Right hindlimb (tissue), 1 donor: Measurements from ENCODE around the gene ELANE.
"Not testable (repeated sequence)": the region's sequence is repeated elsewhere in the genome, so short reads cannot be mapped to it uniquely, and the experiment has no call there.

Experiments used
- DNase-seq: peaks from one replicate; pipeline ENCODE4 v3.0.0-alpha.2; 2018

The ELANE gene

GRCh38 chr19:814152-815078, 37.7 kb upstream of the ELANE start:
- DNase-seq = peak; percentile 25

- DNase-seq = peak; percentile 12
These were observed 36.9 kb upstream of the ELANE start for GRCh38 chr19:815079-815774.

DNA sequence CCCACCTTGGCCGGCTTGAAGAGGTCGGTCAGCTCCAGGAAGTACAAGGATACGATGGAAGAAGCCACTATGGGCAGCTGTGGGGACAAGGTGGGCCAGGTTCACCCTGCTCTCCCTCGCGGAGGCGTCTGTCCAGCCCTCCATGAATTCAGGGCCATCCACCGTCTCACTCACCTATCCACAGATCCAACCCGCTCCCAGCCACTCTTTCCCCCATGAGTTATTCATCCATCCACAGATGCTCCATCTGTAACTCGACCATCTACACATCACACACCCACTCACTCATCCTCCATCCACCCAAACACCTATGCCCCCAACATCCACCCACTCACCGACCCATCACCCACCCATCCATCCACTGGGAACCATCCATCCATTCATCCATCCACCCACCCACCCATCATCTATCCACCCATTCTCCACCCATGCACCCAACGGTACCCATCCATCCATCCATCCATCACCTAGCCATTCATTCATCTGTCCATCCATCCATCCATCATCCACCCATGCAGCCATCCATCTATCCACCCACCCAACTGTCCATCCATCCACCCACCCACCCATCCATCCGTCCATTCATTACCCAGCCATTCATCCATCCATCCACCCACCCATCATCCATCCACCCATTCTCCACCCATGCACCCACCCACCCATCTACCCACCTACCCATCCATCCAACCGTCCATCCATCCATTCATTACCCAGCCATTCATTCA, 36.2 kb upstream of the ELANE start:
- no peak for DNase-seq

- no peak for DNase-seq
These were observed 35.6 kb upstream of the ELANE start for GRCh38 chr19:816500-816857.

GRCh38 chr19:820212-820611, 31.9 kb upstream of the ELANE start:
- not testable (repeated sequence) for DNase-seq

DNA sequence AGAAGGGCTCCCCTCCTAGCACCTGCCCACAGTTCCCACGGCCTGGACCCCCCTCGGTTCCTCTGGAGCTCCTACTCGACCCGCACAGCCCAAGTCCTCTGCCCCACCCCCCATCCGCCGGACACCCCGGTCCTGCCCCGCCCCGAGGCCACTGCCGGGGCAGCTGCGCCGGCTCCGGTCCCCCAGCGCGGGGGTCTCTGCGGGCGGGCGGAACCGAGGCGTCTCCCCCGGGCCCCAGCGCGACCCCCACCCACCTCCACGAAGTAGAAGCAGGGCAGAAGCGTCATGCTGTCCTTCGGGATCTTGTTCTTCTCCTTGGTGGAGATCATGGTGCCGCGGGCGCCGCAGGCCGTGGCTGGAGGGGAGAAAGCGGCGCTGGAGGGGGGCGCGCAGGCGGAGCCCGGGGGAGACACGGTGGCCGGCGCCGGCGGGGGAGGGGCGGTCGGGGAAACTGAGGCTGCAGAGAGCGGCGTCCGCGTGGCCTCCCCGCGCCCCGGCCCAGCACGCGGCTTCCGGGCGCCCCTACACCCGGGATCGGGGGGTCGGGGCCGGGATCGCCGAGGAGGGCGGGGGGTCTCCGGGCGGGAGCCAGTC, 30.8 kb upstream of the ELANE start:
- peak; percentile 25 for DNase-seq

- DNase-seq = peak; percentile 34
These were observed 30.1 kb upstream of the ELANE start, which contains the start of gene PLPPR3 for GRCh38 chr19:821825-822503. Gene PLPPR3, minus strand, starts transcription at chr19:821955. Its CDS starts 396 bp downstream, at chr19:821559.

- peak; percentile 21 for DNase-seq
These were observed 28.5 kb upstream of the ELANE start for GRCh38 chr19:823565-824121.

DNA sequence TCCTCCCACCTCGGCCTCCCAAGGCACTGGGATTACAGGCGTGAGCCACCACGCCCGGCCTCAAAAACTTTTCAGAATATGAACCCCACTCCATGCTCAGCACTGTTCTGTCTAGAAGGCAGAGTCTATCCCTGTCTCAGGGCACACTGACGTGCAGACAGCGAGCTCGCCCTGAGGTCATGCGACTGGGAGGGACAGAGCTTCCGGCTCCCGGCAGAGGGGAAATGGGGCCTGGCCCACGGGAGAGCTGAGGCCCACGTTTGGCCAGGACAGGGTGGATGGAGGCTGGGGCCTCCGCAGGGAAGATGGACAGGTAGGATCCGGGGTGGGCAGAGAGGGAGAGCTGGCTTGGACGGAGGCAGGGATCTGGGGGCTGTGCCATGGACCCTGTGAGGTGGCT, 27.2 kb upstream of the ELANE start:
- DNase-seq = peak; percentile 14

- DNase-seq = no peak
These were observed 26.0 kb upstream of the ELANE start for GRCh38 chr19:825897-826644.

DNA sequence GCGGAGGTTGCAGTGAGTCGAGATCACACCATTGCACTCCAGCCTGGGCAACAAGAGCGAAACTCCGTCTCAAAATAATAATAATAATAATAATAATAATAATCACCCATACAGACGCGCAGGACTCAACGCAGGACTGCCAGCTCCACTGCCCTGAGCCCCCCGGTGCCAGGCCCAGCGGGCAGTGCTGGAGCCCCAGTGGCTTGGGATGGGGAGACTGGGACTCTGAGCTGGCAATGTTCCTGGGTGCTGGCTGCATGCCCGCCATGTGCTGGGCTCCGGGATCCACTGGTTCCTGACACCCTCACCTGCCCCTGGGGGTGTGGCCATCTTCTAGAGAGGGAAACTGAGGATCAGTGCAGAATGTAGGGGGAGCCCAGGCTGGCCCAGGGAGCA, 24.8 kb upstream of the ELANE start:
- no peak for DNase-seq

GRCh38 chr19:827710-828321, 24.3 kb upstream of the ELANE start, which contains the start of gene AZU1:
Gene AZU1, plus strand, starts transcription at chr19:827837. Its CDS starts 10 bp downstream, at chr19:827847.
- peak; percentile 25 for DNase-seq

GRCh38 chr19:829129-829758, 22.9 kb upstream of the ELANE start:
- DNase-seq = no peak

DNA sequence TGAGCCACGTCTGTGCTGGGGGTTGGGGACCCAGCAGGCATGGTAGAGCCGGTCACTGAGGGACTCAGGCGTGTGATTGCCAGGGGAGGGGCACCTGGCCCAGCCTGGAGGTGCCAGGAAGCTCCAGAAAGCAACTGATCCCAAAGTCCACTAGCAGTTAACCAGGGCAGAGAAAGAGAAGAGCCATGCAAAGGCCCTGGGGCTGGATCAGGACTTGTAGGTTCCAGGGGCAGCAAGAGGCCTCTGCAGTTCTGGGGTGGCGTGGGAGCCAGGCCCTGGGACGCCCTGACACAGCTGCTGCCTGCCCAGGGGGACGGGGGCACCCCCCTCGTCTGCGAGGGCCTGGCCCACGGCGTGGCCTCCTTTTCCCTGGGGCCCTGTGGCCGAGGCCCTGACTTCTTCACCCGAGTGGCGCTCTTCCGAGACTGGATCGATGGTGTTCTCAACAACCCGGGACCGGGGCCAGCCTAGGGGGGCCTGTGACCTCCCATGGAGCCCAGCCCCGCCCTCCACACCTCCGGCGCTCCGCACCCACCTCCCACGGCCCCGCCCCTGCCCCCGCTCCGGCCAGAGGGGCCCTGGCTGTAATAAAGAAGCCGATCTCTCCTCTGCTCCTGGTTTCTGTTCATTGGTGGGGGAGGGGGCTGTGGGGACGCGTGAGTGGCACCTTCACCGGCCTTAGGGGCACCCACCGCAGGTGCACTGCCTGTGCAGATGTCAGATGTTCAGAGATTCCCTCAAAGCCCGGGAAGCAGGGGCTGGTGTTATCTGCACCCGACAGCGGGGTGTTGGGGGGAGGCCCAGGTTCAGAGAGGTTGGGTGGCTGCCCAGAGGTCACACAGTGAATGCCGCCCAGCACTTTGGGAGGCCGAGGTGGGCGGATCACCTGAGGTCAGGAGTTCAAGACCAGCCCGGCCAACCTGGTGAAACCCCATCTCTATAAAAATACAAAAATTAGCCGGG, 20.4 kb upstream of the ELANE start:
- DNase-seq = no peak

- DNase-seq = no peak
These were observed 17.9 kb upstream of the ELANE start for GRCh38 chr19:834216-834615.

GRCh38 chr19:835210-835810, 16.8 kb upstream of the ELANE start:
- DNase-seq = no peak

GRCh38 chr19:840519-841206, 11.4 kb upstream of the ELANE start, which contains the start of gene PRTN3:
Gene PRTN3, plus strand, starts transcription at chr19:840999. Its CDS starts 10 bp downstream, at chr19:841009.
- no peak for DNase-seq

DNA sequence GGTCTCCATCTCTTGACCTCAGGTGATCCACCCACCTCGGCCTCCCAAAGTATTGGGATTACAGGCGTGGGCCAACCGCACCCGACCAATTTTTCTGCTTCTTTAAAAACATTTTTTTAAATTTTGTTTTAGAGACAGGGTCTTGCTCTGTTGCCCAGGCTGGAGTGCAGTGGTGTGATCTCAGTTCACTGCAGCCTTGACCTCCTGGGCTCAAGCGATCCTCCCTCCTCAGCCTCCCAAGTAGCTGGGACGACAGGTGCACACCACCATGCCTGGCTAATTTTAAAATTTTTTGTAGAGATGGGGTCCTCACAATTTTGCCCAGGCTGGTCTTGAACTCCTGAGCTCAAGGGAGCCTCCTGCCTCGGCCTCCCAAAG, 9.3 kb upstream of the ELANE start:
- not testable (repeated sequence) for DNase-seq
